Measurements from ENCODE around the gene TRPM3.

- no peak for TF ChIP-seq YY1 (IDR thresholded peaks at IDR 0.05; ENCODE audit: insufficient read depth, insufficient read length)
- TF ChIP-seq ZNF274 (IDR thresholded peaks at IDR 0.05; ENCODE audit: low read depth, low read length) = no peak
These were observed 268.6 kb downstream of the TRPM3 start for GRCh38 chr9:70852711-70853240.

Data from NT2/D1 (cell line).